HuH-7.5 (cell line): ENCODE measurements around the gene EXOC3.
"Not testable (repeated sequence)": the region's sequence is repeated elsewhere in the genome, so short reads cannot be mapped to it uniquely, and the experiment has no call there.

ENCODE experiments used
- DNase-seq: peaks from one replicate; pipeline ENCODE4 v3.0.0; 2011; ENCODE audit warnings: low spot score

Gene EXOC3

DNA sequence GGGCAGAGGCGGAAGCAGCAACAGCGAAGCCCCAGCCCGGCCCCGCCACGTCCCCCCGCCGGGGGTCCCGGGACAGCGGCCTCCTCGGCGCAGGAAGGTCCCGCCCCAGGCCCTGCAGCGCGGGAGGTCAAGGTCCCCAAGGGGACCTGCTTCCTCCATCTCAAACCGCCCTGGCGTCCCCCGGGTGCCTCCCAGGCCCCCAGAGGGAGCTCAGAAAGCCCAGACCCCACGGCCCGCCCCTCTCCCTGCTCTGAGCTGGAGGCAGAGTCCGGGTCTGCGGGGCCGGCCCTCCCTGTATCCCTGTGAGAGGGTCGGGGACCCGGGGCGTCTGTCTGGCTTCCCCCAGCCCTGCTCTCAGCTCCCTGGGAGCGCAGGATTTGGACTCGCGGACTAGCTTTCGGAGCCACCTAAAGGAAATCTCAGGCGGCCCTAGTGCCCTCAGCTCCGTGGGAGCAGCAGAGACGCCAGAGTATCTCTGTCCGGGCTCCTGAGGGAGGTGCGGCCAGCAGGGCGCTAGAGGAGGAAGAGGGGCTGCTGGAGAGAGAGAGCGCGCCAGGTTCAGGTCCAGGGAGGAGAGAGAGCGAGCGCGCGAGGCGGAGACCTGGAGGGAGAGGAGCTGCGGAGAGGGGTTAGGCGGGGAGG, 30.7 kb downstream of the EXOC3 start:
- DNase-seq, result peak; percentile 57

DNA sequence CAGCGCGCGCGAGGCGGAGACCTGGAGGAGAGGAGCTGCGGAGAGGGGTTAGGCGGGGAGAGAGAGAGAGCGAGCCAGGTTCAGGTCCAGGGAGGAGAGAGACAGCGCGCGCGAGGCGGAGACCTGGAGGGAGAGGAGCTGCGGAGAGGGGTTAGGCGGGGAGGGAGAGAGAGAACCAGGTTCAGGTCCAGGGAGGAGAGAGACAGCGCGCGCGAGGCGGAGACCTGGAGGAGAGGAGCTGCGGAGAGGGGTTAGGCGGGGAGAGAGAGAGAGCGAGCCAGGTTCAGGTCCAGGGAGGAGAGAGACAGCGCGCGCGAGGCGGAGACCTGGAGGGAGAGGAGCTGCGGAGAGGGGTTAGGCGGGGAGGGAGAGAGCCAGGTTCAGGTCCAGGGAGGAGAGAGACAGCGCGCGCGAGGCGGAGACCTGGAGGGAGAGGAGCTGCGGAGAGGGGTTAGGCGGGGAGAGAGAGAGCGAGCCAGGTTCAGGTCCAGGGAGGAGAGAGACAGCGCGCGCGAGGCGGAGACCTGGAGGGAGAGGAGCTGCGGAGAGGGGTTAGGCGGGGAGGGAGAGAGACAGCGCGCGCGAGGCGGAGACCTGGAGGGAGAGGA, 31.4 kb downstream of the EXOC3 start:
- not testable (repeated sequence) for DNase-seq

DNA sequence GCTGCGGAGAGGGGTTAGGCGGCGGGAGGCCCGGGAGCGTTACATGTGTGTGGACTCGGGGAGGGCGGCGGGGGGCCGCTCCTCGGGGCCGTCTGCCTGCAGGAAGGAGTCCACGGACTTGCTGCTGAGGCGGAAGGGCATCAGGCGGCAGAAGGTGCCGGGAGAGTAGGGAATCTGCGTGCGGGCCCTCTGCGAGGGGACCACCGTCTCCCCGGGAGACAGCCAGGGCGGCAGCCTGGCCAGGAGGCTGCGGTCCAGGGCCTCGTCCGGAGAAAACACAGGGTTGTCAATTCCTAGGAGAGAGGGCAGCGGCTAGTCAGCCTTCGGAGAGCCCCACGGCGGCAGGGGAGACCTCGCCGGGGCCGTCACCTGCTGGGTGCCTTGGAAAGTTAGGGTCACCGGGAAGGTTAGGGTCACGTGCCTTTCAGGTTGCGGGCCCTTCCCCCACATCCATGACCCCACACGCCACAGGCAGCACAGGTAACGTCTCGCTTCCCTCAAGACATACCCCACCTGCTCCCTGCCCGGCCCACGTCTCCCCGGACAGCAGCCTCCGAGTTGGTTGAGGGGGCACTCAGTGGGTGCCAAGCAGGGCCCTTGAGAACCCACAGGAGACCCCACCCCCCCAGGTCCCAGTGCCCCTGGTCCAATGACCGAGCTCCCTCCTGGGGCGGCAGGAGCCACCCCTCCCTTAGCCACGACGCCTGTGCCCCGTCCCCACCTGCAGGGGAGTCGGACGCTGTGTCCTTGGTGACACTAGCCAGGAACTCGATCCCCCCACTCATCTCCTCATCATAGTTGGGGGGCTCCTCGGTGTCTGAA, 32.1 kb downstream of the EXOC3 start:
- no peak for DNase-seq

DNA sequence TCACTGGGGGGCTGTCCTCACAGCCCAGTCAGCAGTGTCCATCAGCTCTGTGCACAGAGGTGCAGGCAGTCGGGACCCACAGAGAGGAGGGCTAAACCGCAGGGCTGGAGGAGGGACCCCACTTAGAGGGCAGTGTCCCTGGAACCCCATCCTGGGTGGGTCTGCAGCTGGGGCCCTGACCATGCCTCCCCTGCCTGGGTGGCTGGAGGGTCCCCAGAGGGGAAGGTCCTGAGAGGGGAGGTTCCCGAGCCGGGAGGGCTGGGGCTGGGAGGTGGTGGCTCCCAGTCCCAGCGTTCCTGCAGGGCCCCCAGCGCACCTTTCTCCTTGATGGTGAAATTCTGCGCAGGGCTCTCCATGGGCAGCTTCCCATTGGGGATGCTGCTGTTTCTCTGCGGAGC, 32.7 kb downstream of the EXOC3 start:
- no peak for DNase-seq

DNA sequence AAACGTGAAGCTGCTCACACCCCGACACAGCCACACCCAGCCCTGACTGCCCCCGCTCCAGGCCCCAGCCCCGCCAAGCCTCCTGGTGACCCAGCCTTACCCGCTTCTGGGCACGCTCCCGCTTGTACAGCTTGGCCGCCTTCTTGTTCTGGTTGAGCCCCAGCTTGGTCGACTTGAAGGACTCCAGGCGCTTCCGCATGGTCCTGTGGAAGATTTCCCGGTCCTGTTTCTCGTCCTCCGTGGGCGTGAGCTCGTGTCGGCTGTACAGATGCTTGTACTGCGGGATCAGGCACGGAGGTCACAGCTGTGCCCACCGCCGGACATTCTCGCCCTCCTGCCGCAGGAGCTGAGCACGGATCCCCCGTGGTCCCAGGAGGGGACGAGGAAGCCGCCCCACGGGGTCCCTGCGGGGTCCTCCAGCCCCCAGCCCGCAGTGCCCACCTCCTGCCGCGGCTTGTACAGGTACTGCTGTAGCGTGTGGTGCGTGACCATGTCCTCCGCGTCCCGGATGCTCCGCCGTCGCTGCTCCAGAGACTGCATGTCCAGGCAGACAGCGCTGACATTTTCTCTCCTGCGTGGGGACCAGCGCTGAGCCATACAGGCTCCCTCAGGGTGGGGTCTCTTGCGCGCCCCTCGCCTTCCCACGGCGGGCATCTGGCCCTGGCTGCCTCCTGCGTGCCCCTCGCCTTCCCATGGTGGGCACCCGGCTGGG, 33.3 kb downstream of the EXOC3 start:
- no peak for DNase-seq

DNA sequence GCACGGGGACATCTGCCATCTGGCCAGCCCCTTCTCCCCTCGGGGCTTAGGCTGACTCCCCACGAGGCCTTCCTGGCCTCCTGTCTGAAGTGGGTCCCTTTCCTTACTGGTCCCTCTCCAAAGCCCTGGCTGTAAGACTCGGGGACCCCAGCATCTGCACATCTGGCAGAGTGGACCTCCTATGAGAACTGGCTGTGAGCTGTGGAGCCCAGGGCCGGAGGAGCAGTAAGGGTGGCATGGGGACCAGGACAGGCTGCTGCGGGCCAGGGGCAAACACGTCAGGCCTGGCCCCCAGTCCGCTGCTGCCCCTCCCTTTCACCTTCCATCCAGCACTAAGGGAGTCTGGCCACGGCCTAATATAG, 33.8 kb downstream of the EXOC3 start:
- DNase-seq, result no peak

DNA sequence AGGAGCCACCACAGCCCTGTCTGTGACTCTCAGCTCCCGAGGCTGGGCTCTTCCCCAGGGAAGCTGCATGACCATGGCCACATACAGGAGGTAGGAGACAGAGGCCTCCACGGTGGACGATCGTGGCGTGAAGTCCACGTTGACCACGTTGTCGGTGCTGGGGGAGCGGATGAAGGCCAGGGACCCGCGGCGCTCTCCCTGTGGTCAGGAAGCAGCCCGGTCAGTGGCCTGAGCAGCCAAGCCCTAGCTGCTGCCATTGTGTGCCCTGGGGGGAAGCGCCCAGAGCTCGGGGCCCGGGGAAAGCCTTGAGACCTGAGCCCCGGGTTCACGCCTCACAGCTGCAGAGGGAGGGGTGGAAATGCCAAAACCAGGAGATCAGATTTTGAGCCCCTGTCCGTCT, 34.3 kb downstream of the EXOC3 start:
- DNase-seq, result no peak

DNA sequence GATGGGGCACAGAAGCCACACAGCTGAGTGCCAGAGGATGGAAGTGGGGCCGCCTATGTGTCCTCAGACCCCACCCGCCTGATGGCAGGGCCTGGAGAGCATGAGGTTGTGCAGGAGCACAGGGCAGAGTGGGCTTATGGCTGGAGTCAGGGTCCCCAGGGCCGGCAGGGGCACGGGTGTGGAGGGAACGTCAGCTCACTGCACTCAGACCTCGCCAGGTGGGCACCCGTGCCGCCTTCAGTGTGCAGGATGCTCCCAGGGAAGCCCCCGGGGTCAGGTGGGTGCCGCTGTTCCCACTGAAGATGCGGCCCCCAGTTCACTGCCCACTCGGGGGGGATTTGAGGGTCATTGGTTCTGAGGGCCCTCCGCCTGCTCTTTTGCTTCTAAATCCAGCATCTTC, 34.9 kb downstream of the EXOC3 start:
- DNase-seq, result no peak

DNA sequence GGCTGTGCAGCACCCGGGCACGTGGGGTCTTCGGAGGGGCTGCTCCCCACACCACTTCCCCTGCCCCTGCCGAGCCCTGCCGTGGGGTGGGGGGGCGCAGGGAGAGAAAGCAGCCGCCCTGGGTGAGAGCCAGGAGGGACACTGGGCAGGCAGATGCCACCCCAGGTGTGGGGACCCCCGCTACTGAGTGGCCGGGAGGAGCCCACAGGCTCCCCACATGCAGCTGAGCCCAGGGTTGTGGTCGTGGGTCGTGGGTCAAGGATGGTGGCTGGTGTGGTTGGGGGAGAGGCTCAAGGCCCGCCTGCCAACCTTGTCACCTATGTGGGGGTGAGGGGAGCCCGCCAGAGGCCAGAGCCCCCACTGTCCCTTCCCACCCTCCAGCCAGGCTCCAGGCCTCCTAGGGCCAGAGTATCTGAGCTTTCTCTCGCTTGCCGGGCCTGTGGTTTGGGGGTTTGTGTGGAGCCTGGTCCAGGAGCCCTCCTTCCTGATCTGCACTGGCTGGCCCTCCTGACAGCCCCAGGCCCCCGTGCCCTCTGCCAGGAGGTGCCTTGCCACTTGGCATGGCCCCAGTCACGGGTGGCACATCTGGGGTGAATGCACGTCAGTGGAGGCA, 35.5 kb downstream of the EXOC3 start:
- DNase-seq, result no peak

DNA sequence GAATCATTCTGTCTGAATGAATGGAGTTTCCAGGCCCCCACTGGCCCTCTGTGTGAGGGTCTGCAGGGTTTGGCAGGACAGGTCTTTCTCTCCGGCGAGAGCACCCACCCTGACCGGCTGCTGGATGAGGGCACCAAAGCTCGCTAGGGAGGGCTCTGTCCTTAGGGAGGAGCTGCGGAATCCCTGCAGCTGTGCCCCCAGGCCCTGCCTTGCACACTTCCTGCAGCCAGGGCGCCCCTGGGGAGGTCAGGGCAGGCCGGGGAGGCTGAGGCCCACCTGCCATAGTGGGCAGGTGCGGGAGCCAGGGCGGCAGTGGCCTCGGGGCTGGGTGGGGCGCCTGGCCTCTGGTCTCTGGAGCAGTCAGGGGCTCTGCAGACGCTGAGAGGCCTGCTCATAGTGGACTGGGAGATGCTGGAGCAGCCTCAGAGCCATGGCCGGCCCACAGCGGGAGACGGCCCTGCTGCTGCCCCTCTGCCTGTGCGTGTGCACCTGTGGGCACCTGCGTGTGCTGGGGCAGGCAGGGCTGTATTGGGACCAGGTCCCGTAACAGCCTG, 36.1 kb downstream of the EXOC3 start:
- no peak for DNase-seq

DNA sequence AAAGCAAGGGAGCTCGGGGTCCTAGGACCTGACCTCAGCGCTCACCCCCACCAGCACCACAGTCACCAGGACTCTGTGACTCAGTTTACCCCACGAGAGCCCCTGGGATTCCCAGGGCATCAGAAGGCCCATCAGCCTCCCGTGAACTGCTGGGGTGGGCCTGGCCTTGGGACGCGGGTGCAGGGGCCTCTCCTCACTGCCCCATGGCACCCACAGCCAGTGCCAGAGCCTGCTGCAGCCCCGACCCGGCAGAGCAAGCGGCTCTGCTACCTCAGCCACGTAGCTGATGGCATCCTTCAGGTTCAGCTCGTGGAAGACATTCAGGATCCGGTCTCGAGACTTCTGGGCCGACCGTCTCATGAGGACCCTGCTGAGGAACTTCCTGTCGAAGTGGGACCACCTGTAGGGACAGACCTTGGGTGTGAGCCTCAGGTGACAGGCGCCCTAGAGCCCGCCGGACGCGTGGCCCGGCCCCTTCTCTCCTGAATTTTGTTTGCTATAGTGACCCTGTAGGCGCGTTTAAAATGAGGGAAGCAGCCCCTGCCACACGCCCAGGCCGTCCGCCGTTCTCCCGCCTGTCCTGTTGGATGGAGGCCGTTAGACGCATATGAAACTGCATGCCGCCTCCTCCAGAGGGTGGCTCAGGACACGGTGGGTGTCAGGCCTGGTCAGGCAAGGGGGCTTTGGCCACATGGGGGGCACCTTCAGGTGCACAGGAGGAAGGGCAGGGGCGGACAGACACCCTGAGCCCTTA, 36.8 kb downstream of the EXOC3 start:
- no peak for DNase-seq

DNA sequence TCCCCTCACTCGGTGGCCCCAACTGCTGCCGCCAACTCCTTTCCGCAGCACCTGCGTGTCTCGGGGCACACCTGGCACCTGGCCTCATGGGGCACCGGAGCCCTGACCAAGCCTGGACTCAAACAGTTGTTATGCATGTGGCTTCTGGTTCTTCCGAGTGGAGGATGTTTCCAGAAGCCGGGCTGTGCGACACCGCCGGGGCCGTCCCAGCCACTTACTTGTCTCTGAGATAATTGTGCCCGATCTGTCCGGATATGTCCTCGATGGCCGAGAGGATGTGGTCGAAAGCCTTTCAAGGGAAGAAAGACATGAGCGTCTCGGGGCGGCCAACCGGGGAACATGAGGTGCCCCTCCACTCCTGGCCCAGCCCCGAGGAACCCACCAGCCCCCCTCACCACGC, 38.4 kb downstream of the EXOC3 start:
- no peak for DNase-seq

DNA sequence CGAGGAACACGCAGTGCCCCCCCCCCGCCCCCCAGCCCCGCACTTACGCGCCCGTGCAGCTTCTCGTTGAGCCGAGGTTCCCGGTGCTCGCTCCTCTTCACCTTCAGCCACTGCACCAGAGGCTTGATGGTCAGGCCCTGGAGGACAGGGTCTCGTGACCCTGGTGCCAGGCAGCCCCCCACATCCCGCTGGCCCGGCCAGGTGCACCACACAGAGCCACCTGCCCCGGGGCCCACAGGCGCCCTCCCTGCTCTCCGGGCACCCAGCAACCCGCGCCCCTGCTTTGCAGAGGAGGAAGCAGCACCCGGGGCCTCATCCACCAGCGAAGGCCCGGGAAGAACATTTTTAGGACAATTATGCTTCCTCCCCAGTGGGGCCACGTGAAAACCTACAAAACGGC, 39.0 kb downstream of the EXOC3 start:
- no peak for DNase-seq

DNA sequence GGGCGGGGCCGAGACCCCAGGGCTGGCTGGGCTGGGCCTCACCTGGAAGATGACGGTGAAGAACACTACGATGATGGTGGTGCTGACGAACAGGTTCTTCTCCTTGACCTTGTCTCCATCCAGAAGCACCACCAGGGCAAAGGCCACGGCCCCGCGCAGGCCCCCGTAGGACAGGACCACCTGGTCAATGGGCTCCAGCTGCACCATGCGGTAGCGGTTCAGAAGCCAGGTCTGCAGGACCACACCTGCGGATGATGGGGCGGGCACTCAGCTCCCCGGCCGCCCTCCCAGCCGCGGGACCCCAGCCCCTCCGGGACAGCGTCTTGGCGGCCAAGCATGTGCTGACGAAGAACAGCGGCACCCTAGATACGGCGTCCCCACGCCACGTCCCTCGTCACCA, 39.5 kb downstream of the EXOC3 start:
- DNase-seq, result no peak

DNA sequence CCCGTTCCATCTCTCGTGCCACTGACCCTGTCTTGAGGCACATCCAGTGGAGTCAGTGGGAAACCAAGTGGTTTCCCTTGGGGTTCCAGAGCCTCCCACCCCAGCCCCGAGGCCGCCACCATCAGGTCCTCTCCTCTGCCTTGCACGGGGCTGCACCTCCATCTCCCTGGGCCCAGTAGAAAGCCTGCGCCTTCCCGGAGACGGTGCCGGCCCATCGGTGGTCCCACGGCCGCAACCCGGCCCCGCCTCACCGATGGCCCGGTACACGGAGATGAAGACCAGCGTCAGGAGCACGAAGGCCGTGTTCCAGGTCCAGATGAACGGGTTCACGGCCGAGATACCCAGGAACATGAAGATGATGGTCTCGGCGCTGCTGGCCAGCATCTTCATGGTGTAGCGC, 40.0 kb downstream of the EXOC3 start:
- no peak for DNase-seq

DNA sequence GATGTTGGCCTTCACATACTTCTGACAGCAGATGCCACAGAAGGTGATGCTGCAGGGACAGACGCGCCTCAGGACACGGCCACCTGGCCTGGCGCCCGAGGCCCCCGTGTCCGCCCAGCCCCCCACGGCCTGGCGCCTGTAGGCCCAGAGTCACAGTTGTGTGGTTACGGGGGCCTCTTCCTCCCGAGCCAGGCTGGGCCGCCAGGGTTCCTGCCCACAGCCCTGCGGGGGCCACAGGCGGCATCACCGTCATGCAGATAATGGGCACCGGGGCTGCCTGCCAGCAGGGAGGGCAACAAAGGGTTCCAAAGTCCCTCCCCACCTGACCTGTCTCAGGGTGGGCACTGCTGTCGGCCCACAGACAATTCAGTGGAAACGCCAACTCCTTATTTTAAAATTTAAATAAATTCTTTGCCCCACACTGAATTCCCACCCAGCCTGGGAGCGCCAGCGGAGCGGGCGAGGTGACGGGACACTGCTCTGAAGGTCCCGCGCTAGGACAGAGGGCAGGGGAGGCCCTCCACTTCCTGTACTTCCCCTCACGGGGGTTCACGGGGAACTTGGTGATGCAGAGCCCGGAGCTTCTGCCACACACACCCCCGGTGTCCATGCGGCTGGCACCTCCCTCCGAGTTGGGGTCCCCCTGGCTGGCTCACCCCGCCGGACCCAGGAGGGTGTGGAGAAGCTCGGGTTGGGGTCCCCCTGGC, 40.6 kb downstream of the EXOC3 start:
- no peak for DNase-seq

DNA sequence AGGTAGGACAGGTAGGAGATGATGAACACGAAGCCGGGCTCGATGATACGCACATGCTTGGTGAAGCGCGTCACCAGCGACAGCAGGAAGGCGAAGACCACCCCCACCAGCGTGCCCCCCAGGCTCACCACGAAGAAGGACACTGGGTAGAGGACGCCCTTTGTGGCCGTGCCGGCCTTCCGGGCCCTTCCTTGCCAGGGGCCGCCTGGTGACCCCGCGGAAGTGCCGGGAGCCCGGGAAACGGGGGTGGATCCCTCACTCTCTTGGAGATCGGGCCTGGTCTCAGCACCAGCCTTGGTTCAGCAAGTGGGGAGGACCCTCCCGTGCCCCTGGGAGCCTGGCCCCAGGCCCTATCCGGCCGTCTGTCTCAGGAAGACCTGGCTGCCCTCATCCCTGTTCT, 41.6 kb downstream of the EXOC3 start:
- DNase-seq, result no peak

DNA sequence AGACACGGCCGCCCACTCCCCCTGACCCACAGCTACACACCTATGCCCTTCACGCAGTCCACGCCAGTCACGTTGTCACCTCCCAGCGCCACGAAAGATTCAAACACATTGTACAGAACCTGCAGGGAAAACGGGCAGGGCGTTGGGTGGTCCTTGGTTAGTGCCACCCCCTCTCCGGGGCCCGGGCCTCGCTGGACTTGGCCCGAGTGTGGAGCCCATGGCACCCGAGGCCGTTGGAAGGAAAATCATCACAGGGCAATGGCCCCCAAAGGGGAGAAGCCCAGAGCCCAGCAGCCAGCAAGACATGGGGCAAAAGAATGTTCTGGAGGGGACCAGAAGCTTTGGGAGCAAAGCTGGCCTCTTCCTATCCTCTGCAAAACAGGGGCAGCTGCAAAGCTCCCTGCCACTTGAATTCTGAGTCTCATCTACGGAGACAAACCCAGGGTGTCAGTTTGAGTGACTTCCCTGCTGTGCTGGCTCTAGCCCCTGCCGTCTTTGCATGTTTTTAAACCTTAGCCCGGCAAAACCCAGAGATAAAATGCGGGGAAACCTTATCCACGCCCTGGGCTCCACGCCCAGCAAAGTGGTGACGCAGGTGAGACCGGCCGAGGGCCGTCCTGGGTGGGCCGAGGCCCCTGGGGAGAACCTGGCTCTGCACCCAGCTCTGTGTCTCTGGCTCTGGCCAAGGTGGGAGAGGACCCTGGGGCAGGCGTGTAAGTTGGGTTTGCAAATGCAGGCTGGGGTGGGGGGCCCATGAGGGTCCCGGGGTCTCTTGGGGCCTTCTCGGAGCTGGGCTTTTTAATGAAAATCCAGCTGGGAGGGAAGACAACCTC, 42.4 kb downstream of the EXOC3 start:
- no peak for DNase-seq

DNA sequence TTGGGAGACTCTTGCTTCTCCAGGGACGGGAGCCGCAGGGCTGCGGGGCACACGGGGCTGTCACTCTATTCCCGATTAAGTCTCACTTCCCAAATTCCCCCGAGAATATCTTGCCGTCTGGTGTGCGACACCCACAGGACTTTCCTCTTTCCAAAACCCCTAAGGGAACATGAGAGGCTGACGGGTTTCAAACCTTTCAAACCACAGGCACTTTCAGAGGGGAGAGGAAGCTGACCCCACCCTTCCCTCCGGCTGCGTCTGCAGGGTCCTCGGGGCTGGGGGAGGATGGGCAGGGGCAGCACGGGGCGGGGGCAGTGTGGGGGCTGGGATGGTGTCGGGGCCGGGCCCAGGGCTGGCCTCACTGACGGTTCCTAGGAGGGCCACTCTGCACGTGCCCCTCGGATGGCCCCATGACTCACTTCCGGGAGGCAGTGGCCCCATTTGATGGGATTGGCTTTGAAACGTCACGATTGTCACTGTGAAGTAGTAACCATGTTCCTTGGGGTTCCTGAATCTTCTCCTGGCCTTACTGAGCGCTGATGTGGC, 43.0 kb downstream of the EXOC3 start:
- DNase-seq, result no peak

DNA sequence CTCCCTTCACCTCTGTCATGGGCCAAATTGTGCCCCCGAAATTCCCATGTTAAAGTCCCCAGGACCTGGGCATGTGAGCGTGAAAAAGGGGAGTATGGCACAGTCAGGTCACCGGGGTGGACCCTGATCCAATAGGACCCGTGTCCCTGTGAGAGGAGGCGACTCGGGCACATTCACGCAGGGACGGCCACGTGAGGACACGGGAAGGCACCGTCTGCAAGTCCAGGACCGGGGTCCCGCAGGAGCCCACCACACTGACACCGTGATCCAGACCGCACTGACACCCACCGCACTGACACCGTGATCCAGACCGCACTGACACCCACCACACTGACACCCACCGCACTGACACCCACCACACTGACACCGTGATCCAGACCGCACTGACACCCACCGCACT, 43.6 kb downstream of the EXOC3 start:
- DNase-seq, result not testable (repeated sequence)
